Fibroblast of skin of scalp (primary cell): ENCODE results near the gene GCLC.

Source experiments
- DNase-seq: peaks from one replicate; pipeline ENCODE4 v3.0.0-alpha.2; 2013

GCLC gene

GRCh38 chr6:53523511-53524454, 21.1 kb downstream of the GCLC start:
- no peak for DNase-seq

DNA sequence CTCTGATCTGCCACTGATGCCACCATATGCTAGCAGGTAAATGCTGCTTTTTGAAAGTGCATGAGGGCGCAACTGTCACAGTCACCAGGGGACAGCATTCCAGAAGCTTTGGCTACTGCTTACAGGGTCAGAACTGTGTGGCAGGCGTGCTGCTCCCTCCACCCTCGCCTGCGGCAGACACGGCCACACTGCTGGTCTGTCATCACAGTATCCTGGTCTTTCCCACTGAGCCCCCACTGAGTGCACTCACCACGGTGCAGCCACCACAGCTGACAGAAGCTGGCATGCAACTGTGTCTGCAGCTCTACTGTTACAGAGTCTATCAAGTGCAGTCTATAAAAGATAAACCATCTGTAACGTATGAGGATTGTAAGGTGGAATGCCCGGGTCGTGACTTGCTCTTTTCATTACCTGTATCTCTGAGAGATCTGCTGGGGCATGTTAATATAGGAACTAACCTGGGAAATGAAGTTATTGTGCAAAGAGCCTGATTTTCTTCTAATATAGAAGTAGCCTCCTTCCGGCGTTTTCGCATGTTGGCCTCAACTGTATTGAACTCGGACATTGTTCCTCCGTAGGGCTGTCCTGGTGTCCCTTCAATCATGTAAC, 24.5 kb downstream of the GCLC start:
- DNase-seq: no peak

DNA sequence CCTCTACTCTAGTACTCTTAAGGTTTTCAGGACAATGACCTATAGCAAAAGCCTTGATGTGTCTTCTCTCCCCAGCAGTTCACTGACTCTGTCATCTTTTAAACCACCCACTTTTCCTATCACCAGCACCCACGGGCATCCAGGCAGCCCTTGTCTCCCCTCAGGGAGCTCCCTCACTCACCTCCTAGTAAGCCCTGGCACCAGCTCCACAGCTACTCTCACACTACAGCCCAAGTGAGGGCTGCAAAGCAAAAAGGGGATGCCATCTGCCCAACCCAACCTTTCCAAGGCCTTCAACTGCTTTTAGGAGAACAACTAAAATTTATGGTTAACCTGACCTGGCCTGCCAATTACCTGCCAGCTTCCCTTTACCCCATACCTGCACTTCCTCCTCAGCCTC, 26.0 kb downstream of the GCLC start:
- DNase-seq: no peak

- peak; percentile 13 for DNase-seq
Observed at GRCh38 chr6:53517021-53517420, 27.9 kb downstream of the GCLC start.

DNA sequence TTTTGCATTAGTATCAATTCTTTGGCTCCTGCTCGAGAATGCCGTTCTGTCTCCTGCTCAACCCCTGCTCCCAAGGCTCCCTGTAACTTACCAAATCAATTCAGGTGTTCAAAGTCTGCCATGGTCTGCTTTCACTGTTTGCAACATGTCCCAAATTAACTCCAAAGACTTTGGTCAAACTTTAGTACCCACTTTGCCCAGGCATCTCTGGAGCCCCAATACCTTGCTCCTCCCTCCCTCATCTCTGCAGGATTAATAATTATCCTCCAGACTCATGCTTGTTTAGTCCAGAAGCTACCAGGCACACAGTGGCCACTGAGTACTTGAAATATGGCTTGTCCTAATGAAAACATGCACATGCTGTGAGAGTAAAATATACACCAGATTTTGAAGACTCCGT, 30.2 kb downstream of the GCLC start:
- DNase-seq: no peak

DNA sequence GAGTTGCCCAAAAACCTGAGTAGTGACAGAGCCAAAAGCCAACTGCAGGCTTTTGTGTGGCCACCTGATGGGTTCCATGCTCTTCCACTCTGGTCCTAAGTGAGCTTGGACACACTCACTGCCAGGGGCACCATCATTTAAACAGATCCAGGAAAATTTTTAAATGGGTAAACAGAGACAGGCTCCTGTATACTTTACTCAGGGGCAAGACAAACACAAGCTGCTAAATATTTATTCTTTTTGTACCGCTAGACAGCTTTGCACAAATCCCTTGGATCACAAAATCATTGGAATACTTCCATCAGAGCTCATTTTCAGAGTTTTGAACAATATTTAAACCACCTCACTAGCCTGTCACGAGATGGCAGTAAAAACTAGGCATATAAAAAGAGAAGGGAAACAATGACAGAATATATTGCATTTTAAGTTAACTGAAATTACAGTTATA, 31.4 kb downstream of the GCLC start:
- no peak for DNase-seq

- DNase-seq: no peak
Observed at GRCh38 chr6:53513056-53513455, 31.8 kb downstream of the GCLC start.

- no peak for DNase-seq
Observed at GRCh38 chr6:53512626-53513025, 32.3 kb downstream of the GCLC start.

DNA sequence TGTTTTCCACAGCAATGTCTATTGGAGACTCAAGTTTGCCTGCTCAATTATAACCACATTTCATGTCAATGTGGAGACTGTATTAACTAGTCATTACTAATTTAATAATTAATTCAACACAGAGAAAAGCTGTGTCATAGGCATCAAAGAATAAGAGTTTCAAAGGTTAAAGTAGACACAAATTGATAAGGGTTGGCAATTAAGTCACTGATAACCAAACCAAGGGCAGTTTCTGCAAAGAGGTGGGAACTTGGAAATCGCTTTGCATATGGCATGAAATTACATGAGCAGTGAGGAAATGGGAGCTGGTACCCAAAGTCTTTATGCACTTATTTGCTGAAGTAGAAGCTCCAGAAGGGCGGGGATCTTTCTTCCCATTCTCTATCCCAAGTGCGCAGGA, 34.2 kb downstream of the GCLC start:
- DNase-seq: no peak

- no peak for DNase-seq
Observed at GRCh38 chr6:53506872-53507271, 38.0 kb downstream of the GCLC start.

DNA sequence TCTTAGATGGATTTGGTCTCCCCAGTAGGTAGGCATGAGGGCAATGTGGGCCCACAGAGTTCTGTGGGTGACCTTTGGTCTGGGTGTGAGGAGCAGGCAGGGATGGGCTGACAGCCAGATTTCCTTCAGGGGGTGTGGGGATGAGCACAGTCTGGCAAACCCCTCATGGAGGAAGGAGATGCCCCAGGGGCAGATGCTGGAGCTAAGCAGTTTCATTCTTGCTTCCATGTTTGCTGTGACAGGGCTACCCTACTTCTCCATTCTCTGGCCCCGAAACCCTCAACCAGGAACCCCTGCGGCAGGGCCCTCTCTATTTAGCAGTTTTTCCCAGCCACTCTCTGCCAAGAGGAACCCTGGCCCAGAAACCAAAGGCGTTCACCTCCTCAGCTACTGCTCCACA, 40.4 kb downstream of the GCLC start:
- DNase-seq: no peak

- DNase-seq: no peak
Observed at GRCh38 chr6:53503060-53503459, 41.8 kb downstream of the GCLC start.

DNA sequence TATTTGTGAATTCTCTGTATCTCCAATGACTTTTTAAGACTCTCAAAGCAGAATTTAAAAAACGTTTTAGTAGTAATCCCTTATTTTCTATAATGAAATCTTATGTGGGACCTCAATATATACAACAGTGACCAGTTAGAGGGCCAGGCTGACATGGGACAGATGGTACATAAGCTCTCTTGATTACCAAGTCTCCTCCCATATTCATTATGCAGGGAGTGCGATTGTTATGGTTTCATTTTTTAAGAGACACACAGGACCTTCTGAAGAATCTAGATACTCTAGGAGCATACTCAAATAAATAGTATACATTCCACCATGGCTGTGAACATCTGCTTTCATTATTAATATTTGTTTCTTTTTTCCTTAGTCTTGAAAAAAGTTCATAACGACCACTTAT, 43.5 kb downstream of the GCLC start:
- DNase-seq: no peak

DNA sequence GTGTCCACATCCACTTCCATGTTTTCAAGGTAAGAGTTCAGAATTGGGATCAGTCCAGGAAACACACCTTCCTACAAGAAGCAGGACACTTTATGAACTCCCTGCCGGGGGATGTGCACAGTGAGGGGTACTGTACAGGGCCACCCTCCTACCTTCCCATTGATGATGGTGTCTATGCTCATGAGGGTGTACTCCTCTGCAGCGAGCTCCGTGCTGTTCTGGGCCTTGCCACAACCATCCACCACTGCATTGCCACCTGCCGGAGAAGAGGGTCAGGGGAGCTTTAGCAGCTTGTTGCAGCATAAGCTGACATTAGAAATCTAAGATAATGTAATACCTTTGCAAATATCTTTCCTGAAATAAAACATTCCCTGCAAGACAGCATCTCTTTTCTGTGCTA, 44.8 kb downstream of the GCLC start:
- no peak for DNase-seq

- DNase-seq: no peak
Observed at GRCh38 chr6:53499094-53499493, 45.8 kb downstream of the GCLC start.

DNA sequence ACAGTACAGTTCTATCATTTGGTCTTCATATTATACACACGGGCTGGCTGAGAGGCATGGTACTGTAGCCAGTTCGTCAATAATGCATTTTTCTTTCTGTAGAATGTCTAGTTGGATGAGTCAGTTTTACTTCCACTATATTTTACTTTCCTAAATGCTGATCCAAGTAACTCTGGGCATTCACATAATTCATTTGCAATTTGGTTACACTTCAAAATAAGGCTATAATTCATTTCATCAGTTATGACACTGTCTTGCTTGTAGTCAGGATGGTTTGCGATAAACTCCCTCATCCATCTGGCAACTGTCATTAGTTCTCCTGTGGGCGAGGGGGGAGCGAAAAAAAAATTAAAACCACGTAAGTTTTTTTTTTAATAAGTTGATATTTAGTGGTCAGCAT, 46.3 kb downstream of the GCLC start:
- DNase-seq: peak; percentile 2

GRCh38 chr6:53497905-53498304, 47.0 kb downstream of the GCLC start:
- no peak for DNase-seq

GRCh38 chr6:53496797-53497375, 48.0 kb downstream of the GCLC start:
- peak; percentile 84 for DNase-seq

- no peak for DNase-seq
Observed at GRCh38 chr6:53495506-53496499, 49.1 kb downstream of the GCLC start.

DNA sequence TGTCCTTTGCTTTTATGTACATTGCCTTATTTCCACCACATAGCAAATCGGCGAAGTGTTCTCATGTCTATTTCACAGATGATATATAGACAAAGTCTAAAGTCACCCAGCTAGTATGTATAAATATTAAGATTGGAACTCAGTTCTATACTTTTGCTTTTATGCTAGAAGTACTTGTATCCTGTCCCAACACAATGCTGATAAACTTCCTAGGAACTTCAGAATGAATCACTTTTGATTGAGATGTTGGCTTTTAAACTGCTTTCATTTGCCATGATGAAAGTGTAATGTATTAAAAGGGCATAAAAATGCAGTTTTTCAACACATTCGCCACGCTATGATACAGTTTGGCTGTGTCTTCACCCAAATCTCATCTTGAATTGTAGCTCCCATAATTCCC, 50.8 kb downstream of the GCLC start:
- peak; percentile 24 for DNase-seq

GRCh38 chr6:53493635-53494025, 51.3 kb downstream of the GCLC start:
- DNase-seq: peak; percentile 28

DNA sequence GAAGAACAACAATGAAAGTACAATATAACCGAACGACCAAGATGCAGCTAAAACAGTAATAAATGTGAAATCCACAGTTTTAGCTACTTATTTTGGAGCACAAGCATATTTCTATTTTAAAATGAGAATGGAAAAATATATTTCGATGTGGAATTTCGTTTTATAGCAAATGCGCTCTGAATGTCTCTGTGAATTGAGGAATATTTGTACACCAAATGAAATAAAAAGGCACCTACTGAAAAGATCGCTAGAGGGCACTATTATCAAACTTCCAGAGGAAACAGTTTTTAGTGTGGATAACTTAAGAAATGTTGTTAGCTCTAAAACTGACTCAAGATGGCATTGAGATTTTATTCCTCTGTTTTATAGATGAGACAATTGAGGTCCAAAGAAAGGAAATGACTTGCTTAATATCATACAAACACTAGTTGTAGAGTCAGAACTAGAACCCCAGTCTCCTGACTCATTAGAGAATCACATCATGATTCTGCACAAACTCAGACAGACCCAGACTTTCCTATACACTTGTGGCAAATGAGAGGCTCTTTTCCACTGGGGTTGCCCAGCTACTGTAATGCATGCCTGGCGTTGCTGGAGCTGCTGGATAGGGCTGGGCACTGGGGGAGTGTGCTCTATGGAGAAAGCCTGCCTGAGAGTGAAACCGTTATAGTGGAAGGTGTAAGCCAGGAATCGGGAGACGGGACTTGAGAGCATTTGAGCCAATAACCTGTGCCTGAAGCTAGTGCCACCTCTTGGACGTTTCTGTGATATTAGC, 51.9 kb downstream of the GCLC start:
- DNase-seq: peak; percentile 68
